ENCODE results near the gene FAN1.
"Not testable (repeated sequence)": the region's sequence is repeated elsewhere in the genome, so short reads cannot be mapped to it uniquely, and the experiment has no call there.

FAN1 gene

DNA sequence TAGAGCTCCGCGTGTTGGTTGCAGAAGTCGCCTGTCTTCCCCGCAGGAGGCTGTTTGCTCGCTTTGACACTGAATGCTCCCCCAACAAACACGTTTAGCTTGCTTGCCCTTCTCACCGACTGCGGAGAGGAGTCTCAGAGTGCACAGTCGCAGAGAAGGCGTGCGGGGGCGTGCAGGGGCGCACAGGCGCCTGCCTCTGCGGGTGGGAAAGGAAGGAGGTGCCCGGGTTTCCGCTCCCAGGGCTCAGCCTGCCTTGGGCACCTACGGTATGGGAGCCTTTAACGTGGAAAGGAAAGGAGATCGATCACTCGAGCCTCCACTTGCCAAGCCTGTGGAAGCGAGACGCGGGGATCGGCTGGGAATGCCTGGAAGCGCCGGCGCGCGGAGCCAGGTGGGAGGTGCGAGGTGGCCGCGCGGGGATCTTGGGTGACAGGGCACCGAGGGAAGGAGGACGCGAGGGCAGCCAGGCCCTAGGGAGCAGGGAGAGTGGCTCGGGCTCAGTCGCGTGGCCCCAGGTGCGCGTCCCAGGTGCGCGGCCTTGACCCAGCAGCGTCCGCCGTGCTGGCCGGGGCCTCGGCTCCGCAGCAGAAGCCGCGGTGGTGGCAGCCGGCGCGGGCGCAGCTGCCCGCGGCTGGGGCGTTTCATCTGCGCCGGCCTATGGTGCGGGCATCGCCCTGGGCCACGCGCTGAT, at the start of gene FAN1:
Gene FAN1 (plus strand): TSS at position 419 of the 691 bp plus-strand sequence. CDS start 749 bp downstream, outside the sequence.
- peak; percentile 78 for DNase-seq (ENCODE audit: low spot score)

DNA sequence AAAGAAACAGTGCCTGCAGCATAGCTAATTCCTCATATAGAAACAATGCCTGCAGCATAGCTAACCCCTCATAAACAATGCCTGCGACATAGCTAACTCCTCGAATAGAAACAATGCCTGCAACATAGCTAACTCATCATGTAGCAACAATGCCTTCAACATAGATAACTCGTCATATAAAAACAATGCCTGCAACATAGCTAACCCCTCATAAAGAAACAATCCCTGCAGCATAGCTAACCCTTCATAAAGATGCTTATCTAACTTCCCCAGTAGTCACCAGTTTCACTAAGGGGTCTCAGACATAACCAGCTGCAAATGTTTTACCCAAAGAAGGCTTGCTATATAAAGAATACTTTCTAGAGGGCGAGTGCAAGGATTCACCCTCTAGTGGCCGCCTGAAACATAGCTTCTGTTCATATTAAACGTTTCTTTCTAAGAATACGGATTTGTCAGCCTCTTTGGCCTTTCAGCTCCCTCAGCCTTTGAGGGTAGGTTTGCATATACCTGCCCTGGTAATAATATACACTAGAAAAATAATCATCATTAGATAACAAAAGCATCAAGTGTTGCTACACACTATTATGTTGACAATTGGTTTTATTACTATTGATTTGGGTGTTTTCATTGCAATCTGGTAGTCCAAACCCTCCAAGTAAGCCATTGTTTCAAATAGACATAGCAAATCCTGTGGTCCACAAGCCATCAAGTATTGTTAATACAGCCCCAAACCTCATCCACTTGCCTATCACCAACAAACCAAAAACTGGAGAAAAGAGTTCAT, 44.4 kb upstream of the FAN1 start:
- DNase-seq (ENCODE audit: low spot score): peak; percentile 46

DNA sequence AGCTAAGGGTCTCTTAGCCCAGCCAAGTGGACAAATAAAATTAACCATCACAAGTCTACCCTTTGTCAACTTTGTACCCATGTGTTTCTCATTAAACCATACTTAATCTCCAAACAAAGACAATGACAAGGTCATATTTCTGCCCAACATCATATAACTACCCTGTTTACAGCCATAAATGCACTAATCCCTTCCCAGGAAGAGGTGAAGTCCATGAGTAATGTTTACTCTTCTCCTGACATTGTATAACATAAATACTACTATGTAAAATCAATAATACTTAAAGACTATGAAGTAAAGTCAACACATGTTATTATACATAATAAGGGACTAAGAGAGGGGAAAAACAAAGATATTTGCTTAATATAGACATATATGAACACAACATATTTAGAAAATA, 38.5 kb upstream of the FAN1 start:
- DNase-seq (ENCODE audit: low spot score): no peak

DNA sequence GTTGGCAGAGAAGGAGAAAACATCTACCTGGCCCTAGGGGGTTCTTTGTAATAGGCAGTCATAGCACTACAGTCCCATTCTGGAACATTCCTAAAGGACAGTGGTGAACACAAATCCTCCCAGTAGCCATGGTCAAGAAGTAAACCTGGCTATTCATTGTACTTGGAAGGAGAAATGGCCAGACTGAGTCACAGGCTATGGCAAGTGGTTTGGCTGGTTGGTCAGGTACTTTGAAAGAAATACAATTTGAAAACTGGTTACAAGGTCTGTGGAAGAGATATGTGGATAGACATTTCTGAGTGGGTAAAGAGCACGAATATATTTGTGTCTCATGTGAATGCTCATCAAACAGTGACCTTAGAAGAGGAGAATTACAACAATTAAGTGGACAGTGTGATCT, 33.0 kb upstream of the FAN1 start:
- no peak for DNase-seq (ENCODE audit: low spot score)

DNA sequence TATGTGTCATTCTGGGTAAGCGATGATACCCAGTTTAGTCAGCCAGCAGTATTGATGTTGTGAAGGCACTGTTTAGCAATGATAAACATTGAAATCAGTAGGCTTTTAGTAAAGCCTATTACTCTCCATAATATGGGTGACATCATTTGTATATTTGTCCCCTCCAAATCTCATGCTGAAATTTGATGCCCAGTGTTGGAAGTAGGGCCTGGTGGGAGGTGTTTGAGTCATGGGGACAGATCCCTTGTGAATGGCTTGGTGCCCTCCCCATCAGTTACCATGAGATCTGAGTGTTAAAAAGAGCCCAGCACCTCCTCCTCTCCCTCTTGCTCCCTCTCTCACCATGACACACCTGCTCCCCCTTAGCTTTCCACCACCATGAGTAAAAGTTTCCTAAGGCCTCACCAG, 31.4 kb upstream of the FAN1 start:
- no peak for DNase-seq (ENCODE audit: low spot score)

DNA sequence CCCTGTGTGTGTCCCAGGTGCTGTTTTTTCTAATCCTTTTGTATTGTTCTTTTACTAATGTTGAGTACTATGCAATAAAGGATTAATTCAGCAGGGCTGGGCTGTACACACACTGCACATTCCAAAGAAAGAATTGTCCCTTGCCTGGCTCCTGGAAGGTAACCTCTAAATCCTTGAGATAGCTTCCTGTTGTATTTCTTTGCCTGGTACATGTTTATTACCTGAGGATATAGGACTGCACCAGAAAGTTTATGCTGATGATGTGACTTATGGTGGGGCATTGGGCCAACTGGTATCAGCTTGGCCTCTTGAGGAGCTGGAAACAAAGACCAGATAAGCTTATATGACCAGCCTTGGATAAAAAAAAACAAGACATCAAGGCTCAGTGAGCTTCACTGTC, 26.6 kb upstream of the FAN1 start:
- no peak for DNase-seq (ENCODE audit: low spot score)

DNA sequence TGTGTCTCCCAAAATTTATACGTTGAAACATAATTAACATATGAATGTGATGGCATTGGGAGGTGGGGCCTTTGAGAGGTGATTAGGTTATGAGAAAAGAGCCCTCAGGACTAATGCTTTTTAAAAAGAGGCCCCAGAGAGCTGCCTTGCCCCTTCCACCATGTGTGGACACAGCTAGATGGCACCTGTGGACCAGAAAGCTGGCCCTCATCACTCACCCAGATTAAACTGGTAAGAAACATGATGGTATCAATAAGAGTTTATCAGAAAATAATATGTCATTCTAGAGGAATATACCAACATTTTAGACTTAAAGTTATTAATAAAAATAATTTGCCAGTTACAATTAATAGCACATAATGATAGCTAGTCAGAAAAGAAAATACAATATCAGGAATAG, 25.2 kb upstream of the FAN1 start:
- no peak for DNase-seq (ENCODE audit: low spot score)

DNA sequence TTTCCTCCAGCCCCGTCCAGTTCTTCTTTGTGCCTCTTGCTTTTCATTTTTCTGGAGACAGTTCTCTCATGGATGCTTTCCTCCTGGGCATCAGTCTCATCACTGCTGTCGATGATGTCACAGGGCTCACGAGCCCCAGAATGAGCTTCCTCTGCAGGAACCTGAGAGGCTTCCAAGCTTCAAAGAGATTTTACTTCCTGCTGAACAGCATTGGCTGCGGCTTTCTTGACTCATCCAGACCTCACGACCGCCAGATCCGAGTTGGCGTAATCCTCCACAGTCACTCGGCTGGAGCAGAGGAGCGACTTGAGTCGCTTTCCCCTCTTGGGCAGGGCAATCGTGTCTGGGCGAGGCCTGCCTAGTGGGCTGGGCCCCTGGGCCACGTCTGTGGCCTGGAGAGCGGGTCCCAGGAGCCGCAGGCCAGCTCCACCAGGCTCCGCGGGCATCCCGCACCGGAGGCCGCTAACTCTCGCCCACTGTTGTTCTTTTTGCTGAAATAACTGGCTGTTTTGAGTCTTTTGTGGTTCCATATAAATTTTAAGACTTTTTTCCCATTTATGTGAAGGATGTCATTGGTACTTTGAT, 20.8 kb upstream of the FAN1 start:
- no peak for DNase-seq (ENCODE audit: low spot score)

DNA sequence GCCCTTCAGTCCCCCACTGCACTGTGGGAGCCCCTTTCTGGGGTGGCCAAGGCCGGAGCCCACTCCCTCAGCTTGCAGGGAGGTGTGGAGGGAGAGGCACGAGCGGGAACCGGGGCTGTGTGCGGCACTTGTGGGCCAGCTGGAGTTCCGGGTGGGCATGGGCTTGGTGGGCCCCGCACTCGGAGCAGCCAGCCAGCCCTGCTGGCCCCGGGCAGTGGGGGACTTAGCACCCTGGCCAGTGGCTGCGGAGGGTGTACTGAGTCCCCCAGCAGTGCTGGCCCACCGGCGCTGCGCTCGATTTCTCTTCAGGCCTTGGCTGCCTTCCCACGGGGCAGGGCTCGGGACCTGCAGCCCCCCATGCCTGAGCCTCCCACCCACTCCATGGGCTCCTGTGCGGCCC, 20.0 kb upstream of the FAN1 start:
- DNase-seq (ENCODE audit: low spot score): not testable (repeated sequence)

DNA sequence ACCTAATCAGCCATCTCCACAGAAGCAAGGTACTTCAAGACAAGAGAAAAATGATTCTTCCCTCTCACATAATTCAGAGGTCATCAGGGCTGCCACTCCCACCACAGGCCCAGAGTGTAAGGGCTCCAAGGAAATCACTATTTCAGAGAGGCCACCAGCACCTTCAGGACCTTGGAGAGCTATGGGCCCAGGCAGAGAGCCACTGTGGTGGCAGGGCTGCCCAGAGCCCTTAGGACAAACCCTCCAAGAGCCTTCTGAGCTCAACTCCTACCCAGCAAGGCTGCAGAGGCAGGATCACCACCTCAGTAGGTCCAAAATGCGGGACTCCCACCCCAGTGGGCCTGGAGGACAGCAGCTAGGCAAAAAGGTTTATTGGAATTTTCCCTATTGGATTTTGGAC, 17.9 kb upstream of the FAN1 start:
- DNase-seq (ENCODE audit: low spot score): no peak

DNA sequence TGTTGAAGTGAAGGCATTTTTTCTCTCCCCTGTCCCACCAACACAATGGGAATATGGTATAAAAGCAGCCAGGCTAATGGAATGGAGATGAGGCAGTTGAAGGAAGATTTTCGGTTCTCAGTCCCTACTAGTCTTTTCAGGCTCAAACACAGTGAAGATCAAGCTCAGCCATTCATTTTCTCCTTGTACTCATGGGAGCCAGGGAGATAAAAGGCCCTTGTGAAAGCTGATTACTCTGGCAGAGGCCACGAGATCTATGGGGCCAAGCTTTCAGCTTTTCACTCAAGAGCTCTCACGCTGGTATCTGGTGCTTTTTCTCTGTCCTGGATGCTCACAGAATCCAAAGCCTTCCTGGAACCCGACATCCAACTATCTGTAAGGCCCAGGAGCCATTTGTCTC, 14.5 kb upstream of the FAN1 start:
- DNase-seq (ENCODE audit: low spot score): no peak

DNA sequence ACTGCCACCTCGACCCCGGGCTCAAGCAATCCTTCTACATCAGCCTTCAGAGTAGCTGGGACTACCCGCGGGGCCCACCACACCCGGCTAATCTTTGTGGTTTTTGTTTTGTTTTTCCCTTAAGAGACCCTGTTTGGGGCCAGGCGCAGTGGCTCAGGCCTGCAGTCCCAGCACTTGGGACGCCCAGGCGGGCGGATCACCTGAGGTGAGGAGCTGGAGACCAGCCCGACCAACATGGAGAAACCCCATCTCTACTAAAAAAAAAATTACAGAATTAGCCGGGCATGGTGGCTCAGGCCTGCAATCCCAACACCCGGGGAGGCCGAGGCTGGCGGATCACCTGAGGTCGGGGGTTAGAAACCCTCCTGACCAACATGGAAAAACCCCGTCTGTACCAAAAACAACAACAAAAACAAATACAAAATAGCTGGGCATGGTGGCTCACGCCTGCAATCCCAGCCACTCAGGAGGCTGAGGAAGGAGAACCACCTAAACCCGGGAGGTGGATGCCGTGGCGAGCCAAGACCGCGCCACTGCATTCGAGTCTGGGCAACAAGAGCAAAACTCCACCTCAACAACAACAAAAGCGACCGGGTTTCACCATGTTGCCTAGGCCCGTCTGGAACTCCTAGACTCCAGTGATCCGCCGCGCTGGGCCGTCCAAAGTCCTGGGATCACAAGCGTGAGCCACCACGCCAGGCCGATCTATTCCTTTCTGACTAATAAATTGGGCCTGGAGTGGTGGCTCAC, 8.1 kb upstream of the FAN1 start:
- DNase-seq (ENCODE audit: low spot score): no peak

DNA sequence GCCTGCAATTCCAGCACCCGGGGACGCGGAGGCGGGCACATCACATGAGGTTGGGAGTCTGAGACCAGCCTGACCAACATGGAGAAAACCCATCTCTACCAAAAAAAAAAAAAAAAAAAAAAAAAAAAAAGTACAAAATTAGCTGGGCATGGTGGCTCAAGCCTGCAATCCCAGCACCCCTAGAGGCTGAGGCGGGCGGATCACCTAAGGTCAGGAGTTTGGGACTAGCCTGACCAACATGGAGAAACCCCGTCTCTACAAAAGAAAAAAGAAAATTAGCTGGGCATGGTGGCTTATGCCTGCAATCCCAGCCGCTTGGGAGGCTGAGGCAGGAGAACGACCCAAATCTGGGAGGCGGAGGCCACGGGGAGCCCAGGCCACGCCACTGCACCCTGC, 7.5 kb upstream of the FAN1 start:
- no peak for DNase-seq (ENCODE audit: low spot score)

DNA sequence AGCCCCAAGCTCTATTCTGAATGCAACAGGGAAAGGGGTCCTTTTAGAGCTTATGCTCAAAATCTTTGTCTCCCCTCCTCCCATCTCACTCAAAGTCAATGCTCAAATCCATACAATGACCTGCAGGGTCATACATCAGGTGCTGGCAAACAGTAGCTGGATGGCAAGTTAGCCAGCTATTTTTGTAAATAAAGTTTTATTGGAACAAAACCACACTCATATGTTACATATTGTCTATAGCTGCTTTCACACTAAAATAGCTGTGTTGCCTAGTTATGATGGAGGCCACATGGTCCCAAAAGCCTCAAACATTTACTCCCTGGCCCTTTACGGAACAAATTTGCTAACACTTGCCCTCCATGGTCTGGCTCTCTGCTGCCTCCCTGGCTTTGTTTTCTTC, 1.8 kb upstream of the FAN1 start:
- no peak for DNase-seq (ENCODE audit: low spot score)

DNA sequence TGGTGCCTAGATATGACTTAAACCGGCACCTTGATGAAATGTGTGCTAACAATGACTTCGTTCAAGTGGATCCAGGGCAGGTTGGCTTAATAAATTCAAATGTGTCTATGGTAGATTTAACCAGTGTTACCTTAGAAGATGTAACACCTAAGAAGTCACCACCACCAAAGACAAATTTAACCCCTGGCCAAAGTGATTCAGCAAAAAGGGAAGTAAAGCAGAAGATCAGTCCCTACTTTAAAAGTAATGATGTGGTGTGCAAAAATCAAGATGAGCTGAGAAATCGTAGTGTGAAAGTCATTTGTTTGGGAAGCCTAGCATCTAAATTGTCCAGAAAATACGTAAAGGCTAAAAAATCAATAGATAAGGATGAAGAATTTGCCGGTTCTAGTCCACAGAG, 1.1 kb downstream of the FAN1 start:
- DNase-seq (ENCODE audit: low spot score): no peak

DNA sequence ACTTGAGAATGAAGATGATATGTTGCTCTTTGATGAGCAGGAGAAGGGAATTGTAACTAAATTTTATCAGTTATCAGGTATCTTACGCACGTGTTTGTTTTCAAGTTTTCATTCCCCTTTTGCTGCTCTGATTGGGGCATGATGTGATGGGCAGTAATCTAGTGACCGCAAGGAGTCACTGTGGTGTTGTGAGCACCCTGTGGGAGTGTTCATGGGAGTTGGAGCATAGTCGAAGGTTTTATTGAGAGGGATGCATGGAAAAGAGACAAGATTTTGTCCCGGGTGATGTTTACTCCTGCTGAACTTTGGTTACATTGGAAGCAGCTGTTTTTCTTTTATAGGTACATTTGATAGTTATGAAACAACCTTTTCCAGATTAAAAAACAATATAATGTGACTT, 2.1 kb downstream of the FAN1 start:
- DNase-seq (ENCODE audit: low spot score): no peak

DNA sequence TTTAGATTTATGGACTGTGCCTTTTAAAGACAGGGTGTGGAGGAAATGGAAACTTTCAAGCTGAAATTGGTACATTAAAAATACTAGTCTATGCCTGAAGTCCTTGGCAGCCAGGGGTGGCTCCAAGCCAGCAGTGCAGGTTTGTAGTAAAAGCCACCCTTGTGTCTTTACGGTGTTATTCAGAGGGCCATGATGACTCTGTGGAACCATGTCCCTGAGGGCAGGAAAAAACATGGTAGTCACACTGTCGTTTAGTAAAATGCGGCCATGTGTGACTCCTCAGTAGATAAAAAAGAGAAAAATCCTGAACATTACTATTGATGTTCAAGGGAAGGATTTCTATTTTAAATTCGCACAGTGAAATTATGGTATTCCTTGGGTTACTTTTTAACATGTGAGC, 2.7 kb downstream of the FAN1 start:
- no peak for DNase-seq (ENCODE audit: low spot score)

DNA sequence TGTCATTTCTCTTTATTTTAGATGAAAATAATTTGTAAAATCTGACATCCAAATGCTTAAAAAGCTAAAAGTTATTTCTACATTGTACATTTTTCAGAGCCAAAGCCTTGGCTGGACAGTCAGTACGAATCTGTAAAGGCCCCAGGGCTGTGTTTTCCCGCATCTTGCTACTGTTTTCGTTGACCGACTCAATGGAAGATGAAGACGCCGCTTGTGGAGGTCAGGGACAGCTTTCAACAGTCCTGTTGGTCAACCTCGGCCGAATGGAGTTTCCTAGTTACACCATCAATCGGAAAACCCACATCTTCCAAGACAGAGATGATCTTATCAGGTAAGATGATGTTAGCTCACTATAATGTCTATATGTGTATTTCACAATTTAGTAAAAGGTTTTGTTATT, 10.0 kb downstream of the FAN1 start:
- no peak for DNase-seq (ENCODE audit: low spot score)

DNA sequence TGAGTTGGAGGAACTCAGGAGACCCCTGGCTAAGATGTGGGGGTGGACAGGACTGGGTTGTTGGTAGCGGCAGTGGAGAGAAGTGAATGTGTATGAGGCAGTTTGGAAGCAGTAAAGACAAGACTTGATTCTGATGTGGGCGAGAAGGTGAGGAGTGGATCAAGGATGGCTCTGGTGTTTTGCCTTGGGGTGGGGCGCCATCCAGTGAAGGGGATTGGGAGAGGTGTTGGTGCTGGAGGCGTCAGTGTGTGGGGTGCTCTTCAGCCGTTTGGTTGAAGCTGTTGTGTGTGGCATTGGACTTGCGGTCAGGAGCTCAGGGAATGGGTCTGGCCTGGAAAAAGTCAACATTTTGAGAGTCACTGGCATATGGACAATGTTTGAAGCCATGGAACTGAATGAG, 13.3 kb downstream of the FAN1 start:
- DNase-seq (ENCODE audit: low spot score): no peak

DNA sequence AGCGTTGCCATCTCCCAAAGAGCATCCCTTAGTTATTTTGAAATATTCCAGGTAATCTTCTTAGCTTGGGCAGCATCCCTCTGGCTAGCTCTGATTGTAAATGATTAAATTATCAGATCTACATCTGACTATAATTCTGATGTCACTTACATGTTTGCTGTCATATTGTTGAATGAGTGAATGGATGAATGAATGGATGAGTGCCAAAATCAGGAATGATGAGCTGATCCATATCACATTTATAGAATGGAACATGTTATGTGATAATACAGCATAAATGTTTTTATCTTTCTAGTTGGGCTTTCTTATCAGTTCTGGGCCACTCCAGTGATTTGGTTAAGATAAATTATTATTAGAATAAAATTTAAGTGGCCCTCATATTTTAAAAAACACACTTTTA, 14.0 kb downstream of the FAN1 start:
- no peak for DNase-seq (ENCODE audit: low spot score)

DNA sequence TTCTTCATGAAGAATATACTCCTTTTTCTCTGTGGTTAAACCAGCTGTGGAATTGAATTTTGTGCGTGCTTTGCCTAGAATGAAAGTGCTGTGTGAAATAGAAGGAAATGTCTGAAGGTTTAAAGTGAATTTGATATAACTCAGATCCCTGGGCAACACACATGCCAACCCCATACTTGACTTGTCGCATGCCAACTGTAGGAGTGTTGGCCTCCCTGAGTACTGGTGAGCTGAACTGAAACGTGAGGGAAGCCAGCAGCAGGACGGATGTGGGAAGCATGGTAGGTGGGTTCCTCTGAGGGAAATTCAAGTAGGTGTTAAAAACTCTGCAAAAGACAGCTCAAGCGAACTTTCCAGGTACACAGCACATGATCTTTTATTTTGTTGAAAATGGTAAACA, 14.7 kb downstream of the FAN1 start:
- no peak for DNase-seq (ENCODE audit: low spot score)

DNA sequence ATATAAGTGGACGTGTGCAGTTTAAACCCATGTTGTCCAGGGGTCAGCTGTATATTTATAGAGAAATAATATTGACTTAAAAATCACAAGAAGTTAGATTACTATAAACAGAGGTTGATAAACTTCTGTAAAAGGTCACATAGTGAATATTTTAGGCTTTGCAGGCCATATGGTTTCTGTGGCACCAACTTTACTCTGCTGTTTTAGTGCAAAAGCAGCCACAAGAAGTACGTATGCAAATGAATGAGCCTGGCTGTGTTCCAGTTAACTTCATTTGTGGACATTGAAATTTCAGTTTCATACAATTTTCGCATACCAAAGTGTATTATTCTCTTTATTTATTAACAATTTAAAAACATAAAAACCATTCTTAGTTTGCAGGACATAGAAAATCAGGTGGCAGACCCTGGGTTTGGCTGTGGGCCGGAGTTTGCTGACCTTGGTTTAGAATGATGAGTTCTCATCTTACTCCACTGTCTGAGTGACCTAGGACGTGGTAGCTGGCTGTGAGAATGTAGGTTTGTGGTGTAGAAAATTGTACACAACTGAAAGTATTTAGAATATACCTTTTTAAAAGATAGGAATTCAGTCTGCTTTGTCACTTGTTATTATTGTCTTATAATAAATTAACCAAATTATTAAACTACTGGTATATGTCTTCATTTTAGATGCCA, 16.3 kb downstream of the FAN1 start:
- DNase-seq (ENCODE audit: low spot score): no peak
